ENCODE results near the gene MAGEA3. TPM values are rescaled to one million over a fixed set of nuclear protein-coding genes. Genes with fewer than 3 reads are reported as not detected.

Gene MAGEA3
- total and polyA plus RNA-seq, 2 of the 8 experiments (the other 6 are each of a cell fraction or from before 2014, with no cell fraction given): 0.06 TPM; not detected in 1

DNA sequence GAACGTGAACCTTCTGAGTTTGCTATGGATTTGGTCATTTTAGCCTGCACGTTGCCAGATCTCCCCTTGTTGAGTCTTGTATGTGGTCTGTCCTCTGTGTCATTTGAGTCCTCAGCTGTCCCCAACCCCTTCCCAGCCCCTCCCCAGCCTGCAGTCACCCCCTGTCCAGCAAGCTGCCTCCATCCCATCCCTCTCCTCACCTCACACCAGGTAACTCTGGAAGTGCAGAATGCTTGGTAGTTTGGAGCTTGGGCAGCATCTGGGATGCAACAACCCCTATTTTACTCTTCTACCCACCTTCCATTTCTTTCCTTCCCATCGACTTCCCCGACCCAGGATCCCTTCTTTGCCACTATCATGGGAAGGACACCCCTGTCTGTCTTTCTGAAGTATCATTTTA, 42.5 kb upstream of the MAGEA3 start:
- Histone ChIP-seq H3K27me3 (replicated peaks in 1 of 4; ENCODE audit: control insufficient read depth in 3 of 4, extremely low read depth in 1 of 4, insufficient read depth in 3 of 4, low read length in 3 of 4) (no peaks in the 10 kb centered on the region), H4K20me1 (replicated peaks in 1 of 2; ENCODE audit: control insufficient read depth in 1 of 2, insufficient read depth in 2 of 2, low read length in 2 of 2) (peaks cover 0 to 1% of the 10 kb centered on the region in 2 experiments), H3K18ac (ENCODE audit: extremely low read depth, low read length) (no peak overlapping the region), H2BK120ac (replicated peaks; ENCODE audit: low read depth, low read length) (no peak overlapping the region), H2BK15ac (ENCODE audit: low read length) (no peak overlapping the region), H3K9me3 (ENCODE audit: insufficient read depth in 2 of 2, low read depth in 1 of 2, low read length in 1 of 2) (no peaks in the 10 kb centered on the region; a peak in 1 of 4 replicates), H3K4me2 (ENCODE audit: insufficient read depth in 1 of 2, low read depth in 2 of 2, low read length in 2 of 2) (no peak overlapping the region), H3K27ac (ENCODE audit: low read depth, low read length) (no peak overlapping the region), H3K14ac (ENCODE audit: insufficient read length) (no peak overlapping the region), H4K8ac (ENCODE audit: extremely low read depth, insufficient read depth, low read length) (no peak overlapping the region), H2AFZ (ENCODE audit: low read length) (no peak overlapping the region), H3K4ac (replicated peaks; ENCODE audit: insufficient read length, low read depth, low read length) (no peak overlapping the region), H3K36me3 (ENCODE audit: control insufficient read depth in 2 of 4, insufficient read depth in 4 of 4, low read length in 3 of 4) (peaks cover 0 to 7% (median 1%) of the 10 kb centered on the region in 4 experiments; a peak in 2 of 8 replicates), H2AK5ac (ENCODE audit: low read depth, low read length) (no peak overlapping the region), H3K23ac (ENCODE audit: insufficient read length) (no peak overlapping the region), H3K79me1 (ENCODE audit: low read depth, low read length) (no peaks in the 10 kb centered on the region), H3K4me3 (ENCODE audit: extremely low read depth in 1 of 4, insufficient read depth in 2 of 4, low read depth in 3 of 4, low read length in 4 of 4) (no peak overlapping the region), H3K56ac (replicated peaks; ENCODE audit: insufficient read length, low read depth, low read length) (no peak overlapping the region), H3K79me2 (ENCODE audit: control insufficient read depth in 1 of 2, insufficient read depth in 2 of 2, low read length in 2 of 2) (no peaks in the 10 kb centered on the region), H3K23me2 (ENCODE audit: low read depth, low read length) (no peaks in the 10 kb centered on the region), H2BK20ac (ENCODE audit: low read length) (no peak overlapping the region), H3K9ac (replicated peaks in 1 of 4; ENCODE audit: extremely low read depth in 1 of 4, low read depth in 3 of 4, low read length in 3 of 4) (no peak overlapping the region), H4K91ac (replicated peaks; ENCODE audit: insufficient read length, low read length) (no peak overlapping the region), H2BK5ac (ENCODE audit: low read depth, low read length) (no peak overlapping the region), H2BK12ac (ENCODE audit: low read depth, low read length) (no peak overlapping the region), H3K4me1 (replicated peaks in 1 of 4; ENCODE audit: control insufficient read depth in 3 of 4, insufficient read depth in 4 of 4, low read length in 3 of 4) (no peaks in the 10 kb centered on the region), H4K5ac (ENCODE audit: insufficient read length, low read depth, low read length) (no peak overlapping the region)
- DNase-seq (ENCODE audit: low read depth in 1 of 2, low spot score in 2 of 2) (no peak), FAIRE-seq (no peak)
- CTCF ChIA-PET (ENCODE audit: partially characterized antibody): interaction anchor here (1.2 to 8.3 kb wide), 4 partner anchors 9 to 907 kb away, joined by 3 to 58 read pairs (median 5); no protein-coding TSS in a partner anchor
- WGBS, 2 experiments (ENCODE audit: extremely low coverage in 1 of 2, insufficient coverage in 1 of 2, insufficient read length in 1 of 2, insufficient replicate concordance in 2 of 2, low coverage in 1 of 2, low lambda C conversion rate in 2 of 2, missing lambda C conversion rate in 1 of 2): 90% methylated on average over 2 of the region's 4 CpGs; no CpG with 5 or more reads in 1 of the 2 experiments
- POLR2A ChIA-PET (ENCODE audit: partially characterized antibody): no interaction called here
- no peak for TF ChIP-seq HDAC6 (IDR thresholded peaks at IDR 0.05; ENCODE audit: low read depth, low read length)
- no peak for TF ChIP-seq KDM1A (IDR thresholded peaks at IDR 0.05; ENCODE audit: borderline replicate concordance, low read length)
- TF ChIP-seq, protein P1, sequence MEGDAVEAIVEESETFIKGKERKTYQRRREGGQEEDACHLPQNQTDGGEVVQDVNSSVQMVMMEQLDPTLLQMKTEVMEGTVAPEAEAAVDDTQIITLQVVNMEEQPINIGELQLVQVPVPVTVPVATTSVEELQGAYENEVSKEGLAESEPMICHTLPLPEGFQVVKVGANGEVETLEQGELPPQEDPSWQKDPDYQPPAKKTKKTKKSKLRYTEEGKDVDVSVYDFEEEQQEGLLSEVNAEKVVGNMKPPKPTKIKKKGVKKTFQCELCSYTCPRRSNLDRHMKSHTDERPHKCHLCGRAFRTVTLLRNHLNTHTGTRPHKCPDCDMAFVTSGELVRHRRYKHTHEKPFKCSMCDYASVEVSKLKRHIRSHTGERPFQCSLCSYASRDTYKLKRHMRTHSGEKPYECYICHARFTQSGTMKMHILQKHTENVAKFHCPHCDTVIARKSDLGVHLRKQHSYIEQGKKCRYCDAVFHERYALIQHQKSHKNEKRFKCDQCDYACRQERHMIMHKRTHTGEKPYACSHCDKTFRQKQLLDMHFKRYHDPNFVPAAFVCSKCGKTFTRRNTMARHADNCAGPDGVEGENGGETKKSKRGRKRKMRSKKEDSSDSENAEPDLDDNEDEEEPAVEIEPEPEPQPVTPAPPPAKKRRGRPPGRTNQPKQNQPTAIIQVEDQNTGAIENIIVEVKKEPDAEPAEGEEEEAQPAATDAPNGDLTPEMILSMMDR (IDR thresholded peaks at IDR 0.05; ENCODE audit: control extremely low read depth in 1 of 3, insufficient read depth in 1 of 3, low read depth in 1 of 3, low read length in 3 of 3): no peak
- TF ChIP-seq, protein P2, sequence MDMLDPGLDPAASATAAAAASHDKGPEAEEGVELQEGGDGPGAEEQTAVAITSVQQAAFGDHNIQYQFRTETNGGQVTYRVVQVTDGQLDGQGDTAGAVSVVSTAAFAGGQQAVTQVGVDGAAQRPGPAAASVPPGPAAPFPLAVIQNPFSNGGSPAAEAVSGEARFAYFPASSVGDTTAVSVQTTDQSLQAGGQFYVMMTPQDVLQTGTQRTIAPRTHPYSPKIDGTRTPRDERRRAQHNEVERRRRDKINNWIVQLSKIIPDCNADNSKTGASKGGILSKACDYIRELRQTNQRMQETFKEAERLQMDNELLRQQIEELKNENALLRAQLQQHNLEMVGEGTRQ (IDR thresholded peaks at IDR 0.05; ENCODE audit: low read length): no peak
- TF ChIP-seq TAF1 (IDR thresholded peaks at IDR 0.05; ENCODE audit: low read depth, low read length): no peak
- TF ChIP-seq SP2 (IDR thresholded peaks at IDR 0.05; ENCODE audit: low read length): no peak
- no peak for TF ChIP-seq CHD1 (IDR thresholded peaks at IDR 0.05; ENCODE audit: low read depth, low read length)
- no peak for TF ChIP-seq SIN3A (conservative IDR thresholded peaks at IDR 0.05 in 1 of 2, IDR thresholded peaks at IDR 0.05 in 1 of 2; ENCODE audit: low read depth in 1 of 2, low read length in 2 of 2)
- no peak for TF ChIP-seq GABPA (IDR thresholded peaks at IDR 0.05; ENCODE audit: borderline replicate concordance, insufficient read depth, low read length)
- TF ChIP-seq CREB1 (IDR thresholded peaks at IDR 0.05): no peak

All from H1 (cell line).